Measurements from ENCODE around the gene ZNF692.

Gene ZNF692

DNA sequence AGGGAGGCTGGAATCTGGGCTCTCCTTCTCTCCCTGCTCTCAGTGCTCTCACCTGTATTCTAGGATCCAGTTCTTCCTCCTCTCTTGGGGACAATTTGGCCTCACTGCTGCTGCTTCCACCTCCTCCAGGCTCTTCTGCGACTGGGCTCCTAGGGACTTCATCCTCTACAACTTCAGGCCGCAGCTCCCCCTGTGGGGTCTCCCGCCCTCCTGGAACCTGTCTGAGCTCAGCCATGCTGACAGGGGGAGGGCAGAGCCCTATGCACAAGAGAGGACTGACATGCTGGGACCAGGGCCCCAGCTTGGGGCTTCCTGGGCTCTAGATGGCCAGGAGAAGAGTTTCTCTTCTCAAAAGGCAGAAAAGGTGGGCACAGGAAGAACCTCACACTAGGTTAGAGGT, 34.2 kb downstream of the ZNF692 start:
- DNase-seq: no peak

DNA sequence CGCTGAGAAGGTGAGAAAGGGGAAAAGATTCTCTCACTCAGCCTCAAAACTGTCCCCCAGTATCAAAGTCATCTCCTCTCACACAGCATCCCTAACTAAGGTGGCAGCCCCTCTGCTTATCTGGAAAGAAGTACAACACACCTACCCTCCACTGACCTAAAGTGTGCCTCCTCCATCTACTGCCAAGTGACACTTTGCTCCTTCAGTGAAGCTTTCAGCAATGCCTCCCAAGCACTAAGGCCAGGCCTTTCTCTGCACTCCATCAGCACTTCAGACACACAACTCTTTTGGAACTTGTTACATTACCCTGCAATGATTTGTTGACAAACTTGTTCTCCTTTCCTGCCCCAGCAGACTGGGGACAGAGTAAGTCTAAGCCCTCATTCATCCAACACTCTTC, 34.6 kb downstream of the ZNF692 start:
- no peak for DNase-seq

DNA sequence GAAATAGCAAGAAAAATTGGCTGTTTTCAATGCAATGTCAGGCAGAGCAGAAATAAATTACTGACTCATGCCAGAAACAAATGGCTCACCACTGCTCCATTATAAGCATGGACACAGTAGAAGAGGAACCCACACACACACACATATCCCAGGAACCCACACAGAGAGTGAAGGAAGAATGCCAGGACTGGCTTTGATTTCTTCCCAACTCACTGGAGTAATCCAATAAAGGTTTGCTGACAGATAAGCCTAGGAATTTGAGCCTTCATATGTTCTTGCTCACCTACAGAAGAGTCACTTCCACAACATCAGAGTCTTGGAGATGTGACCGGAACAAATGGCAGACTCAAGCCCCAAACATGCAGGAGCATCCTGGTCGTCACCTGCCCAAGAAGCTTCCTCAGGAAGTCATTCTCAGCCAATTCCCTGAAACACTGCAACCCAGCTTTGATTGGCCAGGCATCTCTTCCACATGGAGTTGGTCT, 35.3 kb downstream of the ZNF692 start:
- DNase-seq: peak; percentile 43 to 64

DNA sequence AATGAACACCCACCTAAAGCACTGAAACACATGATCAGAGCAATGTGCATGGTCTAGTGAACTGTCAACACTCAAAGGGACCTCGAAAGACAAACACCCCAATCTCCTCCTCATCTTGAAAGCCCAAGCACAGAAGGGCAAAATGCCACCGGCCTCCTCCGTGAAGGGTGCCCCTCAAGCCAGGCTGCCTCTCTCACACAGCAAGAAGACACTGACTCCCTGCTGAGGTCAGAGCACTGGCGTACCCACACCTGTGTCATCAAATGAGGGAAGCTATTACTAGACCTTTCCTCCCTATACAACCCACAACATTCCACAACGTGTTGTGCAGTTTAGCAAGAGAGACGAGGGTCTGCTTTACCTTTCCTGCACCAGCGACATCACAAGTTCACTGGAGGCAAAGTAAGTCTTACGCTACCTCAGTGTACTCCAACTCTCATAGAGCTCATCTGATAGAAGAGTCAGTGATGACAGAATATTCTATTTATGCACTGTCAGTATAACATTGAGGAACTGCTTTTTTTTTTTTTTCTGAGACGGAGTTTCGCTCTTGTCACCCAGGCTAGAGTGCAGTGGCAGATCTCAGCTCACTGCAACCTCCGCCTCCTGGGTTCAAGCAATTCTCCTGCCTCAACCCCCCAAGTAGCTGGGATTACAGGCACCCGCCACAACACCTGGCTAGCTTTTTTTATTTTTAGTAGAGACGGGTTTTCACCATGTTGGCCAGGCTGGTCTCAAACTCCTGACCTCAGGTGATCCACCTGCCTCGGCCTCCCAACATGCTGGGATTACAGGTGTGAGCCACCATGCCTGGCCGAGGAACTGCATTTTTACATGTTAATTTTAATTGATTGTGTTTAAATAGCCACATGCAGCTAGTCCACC, 36.5 kb downstream of the ZNF692 start:
- DNase-seq: peak; percentile 68 to 90

- DNase-seq: no peak
Measured at GRCh38 chr1:248821641-248822040, 37.2 kb downstream of the ZNF692 start.

GRCh38 chr1:248821101-248821500, 37.8 kb downstream of the ZNF692 start:
- no peak for DNase-seq

DNA sequence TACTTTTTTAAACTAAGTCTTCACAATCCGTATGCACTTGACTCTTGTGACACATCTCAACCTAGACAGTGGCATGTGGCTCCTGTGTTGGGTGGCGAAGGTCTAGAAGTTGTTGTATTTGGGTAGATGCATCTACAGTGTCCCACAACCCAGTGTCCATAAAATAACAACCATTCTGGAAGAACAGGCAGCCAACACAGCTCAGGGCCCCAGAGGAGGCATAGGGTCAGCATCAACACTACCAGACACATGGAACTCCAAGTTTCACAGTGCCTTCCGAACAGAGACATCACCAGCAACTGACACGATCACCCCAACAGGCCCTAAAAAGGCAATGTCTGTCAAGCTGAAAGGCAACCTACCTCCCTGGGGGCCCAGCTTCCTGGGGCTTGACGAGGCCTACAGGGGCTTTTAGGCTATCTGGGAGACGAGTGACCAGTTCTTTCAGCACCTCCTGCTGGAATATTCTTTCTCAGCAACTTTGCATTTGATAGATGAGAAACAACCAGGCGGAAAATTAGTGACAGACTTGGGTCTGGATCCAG, 38.8 kb downstream of the ZNF692 start:
- no peak for DNase-seq

DNA sequence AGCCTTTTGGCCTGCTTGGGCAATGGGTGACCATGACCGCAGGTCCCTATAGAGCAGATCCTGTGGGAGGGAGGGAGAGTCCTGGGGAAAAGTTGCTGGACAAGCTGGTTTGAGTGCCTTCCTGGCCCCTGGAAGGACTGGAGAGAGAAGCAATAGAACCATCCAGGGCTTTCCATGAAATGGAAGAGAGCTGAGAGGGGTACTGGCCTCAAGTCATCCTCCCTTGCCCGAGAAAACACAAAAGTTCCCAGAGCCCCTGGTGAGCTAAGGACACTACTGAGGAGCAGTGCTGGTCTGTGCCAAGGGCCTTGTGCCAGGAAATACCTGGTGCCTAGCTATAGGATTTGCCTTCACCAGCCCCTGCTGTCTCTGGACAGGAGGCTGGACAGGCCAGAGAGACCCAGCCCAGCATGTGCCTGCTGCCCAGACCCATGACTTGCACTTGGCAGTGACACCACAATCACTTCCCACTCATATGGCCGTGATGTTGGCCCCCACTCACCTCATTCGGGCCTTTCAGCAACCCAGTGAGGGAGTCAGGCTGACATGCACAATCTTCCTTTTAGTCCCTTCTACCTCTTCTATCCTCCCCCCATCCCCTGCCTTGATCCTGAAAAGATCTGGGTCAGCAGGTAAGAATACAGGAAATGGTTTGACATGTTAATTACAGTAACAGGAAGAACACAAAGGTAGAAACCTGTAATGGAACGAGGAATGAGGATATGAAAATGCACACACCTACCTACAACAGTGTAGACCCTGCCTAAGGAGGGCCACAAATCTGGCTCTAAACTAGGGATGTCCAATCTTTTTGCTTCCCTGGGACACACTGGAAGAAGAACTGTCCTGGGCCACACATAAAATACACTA, 40.1 kb downstream of the ZNF692 start:
- peak in 1 of 2 donors; percentile 60 for DNase-seq

DNA sequence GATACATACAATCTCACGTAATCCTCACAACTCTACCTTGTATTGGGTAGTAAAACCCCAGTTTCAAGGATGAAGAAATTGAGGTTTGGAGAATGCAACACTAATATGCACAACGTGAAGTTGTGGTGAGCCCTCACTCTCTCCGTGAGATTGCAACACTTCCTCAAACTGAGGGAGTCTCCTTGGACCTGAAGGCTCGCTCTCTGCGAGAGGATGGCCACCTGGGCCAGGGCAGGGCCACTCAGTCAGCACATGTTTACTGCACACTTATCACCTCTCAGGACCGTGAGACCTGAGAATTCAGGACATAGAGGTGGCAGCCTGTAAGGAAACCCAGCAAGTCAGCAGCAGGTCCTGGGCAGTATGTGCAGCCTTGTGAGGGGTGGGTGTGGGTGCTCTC, 41.8 kb downstream of the ZNF692 start:
- DNase-seq: peak; percentile 73 to 77

GRCh38 chr1:248816042-248816851, 42.6 kb downstream of the ZNF692 start:
- no peak for DNase-seq

DNA sequence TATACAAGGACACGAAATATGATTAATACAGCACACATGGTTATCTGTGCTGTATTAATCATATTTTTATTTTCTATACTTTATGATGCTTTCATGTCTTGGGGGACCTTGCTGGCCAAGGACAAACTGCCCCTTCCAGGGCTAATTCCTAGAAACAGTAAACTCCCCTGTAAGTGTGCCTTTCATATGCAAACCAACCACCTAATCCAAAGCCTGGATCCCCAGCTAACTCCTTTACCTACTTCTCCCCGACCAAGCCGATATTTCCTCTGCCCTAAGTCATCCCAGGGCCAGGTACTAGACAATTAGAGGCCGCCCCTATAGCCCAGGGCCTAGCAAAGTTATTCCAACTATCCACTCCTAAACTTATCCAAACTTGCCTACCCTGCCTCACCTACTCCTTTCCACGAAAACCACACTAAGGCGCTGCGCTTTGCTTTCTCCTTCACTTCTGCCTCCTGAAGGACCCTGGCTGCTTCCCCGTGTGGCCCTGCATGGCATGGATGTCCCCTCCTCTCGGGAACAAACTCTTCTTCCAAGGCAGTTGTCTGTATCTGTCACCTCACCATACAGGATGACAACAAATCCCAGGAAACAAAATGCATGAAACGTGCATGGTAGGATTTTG, 43.4 kb downstream of the ZNF692 start:
- DNase-seq: no peak

DNA sequence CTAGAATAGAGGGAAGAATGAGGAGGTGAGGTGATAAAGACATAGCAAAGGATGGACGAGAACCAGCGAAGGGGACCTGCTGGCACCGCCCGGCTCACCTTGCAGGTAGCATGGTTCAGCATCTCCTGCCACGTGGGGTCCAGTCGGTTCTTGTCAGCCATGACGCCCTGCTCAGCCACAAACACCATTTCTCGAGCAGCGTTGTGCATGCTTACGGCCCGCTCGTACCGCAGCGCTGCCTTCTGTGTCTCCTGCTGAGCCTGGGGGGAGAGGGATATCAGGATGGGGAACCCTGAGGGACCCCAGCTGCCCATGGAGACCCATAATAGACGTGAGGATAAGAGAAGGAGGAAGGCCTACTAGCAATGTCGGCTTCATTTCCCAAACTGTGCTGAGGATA, 44.5 kb downstream of the ZNF692 start:
- DNase-seq: no peak

GRCh38 chr1:248813546-248813945, 45.3 kb downstream of the ZNF692 start:
- no peak for DNase-seq

GRCh38 chr1:248812736-248813425, 46.0 kb downstream of the ZNF692 start:
- no peak for DNase-seq

DNA sequence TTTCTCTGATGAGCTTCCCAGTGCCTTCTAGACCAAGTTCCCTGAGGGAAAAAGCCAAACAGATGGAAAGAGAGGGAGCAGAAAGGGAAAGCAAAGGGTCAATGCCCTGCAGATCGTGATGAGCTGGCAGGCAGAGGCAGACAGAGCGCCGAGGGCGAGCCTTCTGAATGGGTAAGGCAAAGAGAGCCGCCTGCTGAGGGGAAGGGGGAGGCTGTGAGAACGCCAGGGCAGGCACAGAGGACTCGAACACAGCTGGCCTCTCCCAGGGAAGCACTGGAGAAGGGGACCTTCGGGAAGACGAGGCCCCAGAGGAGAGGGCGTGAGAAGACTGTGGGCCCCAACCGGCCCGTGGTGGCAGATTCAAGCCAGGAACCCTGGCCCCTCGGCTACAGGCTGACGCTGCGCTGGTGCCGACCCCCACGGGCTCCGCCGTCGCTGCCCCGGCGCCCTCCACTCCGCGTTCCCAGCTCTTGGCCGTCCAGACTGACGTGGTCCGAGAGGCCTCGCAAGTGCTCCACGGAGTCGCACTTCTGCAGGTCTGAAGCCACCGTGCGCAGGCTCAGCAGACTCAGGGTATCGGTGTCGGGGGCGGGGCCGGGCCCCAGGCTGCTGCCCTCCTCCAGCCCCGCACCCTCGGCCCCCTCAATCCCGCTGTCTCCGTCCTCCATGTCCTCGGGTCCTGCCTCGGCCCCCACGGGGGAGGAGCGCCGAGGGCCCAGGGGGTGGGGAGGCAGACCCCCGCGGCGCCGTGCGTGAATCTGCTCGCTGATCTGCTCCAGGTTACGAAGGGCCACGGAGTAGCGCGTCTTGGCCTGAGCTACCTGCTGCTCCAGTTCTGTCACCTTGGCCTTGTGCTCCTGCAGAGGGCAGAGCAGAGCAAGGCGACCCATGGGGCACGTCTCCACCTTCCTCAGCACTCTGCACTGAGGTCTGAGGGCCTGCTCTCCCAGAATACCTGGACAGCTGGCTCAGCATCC, 47.1 kb downstream of the ZNF692 start:
- DNase-seq: no peak

- DNase-seq: no peak
Measured at GRCh38 chr1:248810727-248811513, 48.0 kb downstream of the ZNF692 start.

DNA sequence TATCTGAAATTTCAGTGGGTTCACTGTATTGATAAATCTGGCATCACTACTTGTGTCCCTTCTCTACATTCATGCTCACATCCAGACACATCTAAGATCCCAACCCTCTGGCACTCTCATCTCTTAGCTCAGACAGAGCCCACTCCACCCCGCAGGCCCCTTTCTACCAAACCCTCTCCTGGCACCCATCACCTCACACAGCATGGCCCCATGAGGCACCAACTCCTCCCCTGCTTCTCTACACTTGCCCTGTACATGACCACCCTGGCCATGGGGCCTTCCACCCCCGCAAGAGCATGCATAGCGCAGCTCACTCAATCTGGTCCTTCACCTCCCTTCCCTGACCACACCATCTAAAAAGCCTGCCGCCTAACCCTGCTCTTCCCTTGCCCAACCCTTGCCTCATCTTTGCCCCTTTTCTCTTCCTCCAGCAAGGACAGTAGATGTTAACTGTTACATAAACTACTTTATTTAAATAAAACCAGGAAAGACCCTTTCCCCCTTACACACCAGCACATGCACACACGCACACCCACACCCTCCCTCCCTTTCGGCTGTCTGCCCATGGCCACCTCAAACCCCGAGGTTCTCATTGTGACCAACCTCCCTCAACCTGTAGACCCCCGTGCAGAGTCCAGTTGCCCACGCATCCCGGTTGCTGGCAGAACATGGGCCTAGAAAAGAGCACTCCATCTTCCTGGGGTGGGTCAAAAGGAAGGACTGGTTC, 48.7 kb downstream of the ZNF692 start:
- no peak for DNase-seq

GRCh38 chr1:248808876-248809275, 50.0 kb downstream of the ZNF692 start:
- no peak for DNase-seq
